Measurements from ENCODE around the gene GRHL3.

GRCh38 chr1:24283326-24284155 is 35.6 kb upstream of the GRHL3 start:
- TF ChIP-seq CTCF (IDR thresholded peaks at IDR 0.05; ENCODE audit: extremely low read depth in 1 of 2, insufficient read depth in 1 of 2, low read depth in 1 of 2, low read length in 2 of 2) (no peak), EZH2 (IDR thresholded peaks at IDR 0.05; ENCODE audit: borderline replicate concordance, low read depth, low read length, severe bottlenecking) (no peak), POLR2A (IDR thresholded peaks at IDR 0.05; ENCODE audit: low read depth, low read length) (no peak), GATA2 (IDR thresholded peaks at IDR 0.05; ENCODE audit: insufficient read depth, insufficient read length, low read depth, low read length) (peak; percentile 100), POLR2AphosphoS5 (IDR thresholded peaks at IDR 0.05; ENCODE audit: insufficient read depth, low read depth, low read length) (peak; percentile 87), JUN (IDR thresholded peaks at IDR 0.05; ENCODE audit: borderline replicate concordance, insufficient read depth, insufficient read length, low read depth) (peak; percentile 50), MYC (IDR thresholded peaks at IDR 0.05; ENCODE audit: low read depth, low read length) (no peak), FOS (IDR thresholded peaks at IDR 0.05; ENCODE audit: borderline replicate concordance, insufficient read depth, low read length) (peak; percentile 90)
